NCI-H2196 (cell line): Measurements from ENCODE around the gene PSME1.
A peak's percentile ranks its signal among the peaks of the same experiment; 100 is the strongest.
"Not testable (repeated sequence)": the region's sequence is repeated elsewhere in the genome, so short reads cannot be mapped to it uniquely, and the experiment has no call there.

ENCODE experiments used
- DNase-seq: peaks from one replicate; lab custom pipeline; 2025; ENCODE audit not compliant: unreplicated experiment; lab: John Stamatoyannopoulos, UW

The PSME1 gene

GRCh38 chr14:24103451-24103850 lies 32.5 kb upstream of the PSME1 start:
- DNase-seq, result no peak

- not testable (repeated sequence) for DNase-seq
Measured at GRCh38 chr14:24105609-24106239, 30.3 kb upstream of the PSME1 start.

GRCh38 chr14:24106672-24107271 lies 29.2 kb upstream of the PSME1 start:
- no peak for DNase-seq

GRCh38 chr14:24108336-24108874 lies 27.6 kb upstream of the PSME1 start:
- no peak for DNase-seq

GRCh38 chr14:24110060-24110459 lies 25.9 kb upstream of the PSME1 start:
- no peak for DNase-seq

- DNase-seq, result no peak
Measured at GRCh38 chr14:24110523-24110922, 25.5 kb upstream of the PSME1 start.

- DNase-seq, result peak; percentile 54
Measured at GRCh38 chr14:24113379-24113800, 22.6 kb upstream of the PSME1 start.

- peak; percentile 90 for DNase-seq
Measured at GRCh38 chr14:24113801-24114531, 22.0 kb upstream of the PSME1 start.

GRCh38 chr14:24114532-24115421 lies 21.2 kb upstream of the PSME1 start, which contains the start of the genes DCAF11 and NRL:
Gene DCAF11 (plus strand): TSS chr14:24114777. CDS start chr14:24115595, 818 bp downstream.
Gene NRL (minus strand): TSS chr14:24114949. CDS start chr14:24082848, 32,101 bp downstream.
- peak; percentile 99 for DNase-seq

GRCh38 chr14:24115422-24116127 lies 20.4 kb upstream of the PSME1 start:
- no peak for DNase-seq

- DNase-seq, result no peak
Measured at GRCh38 chr14:24116128-24116814, 19.7 kb upstream of the PSME1 start.

GRCh38 chr14:24117179-24117578 lies 18.8 kb upstream of the PSME1 start:
- no peak for DNase-seq

- DNase-seq, result no peak
Measured at GRCh38 chr14:24119691-24120090, 16.3 kb upstream of the PSME1 start.

GRCh38 chr14:24121210-24121609 lies 14.8 kb upstream of the PSME1 start:
- DNase-seq, result no peak

GRCh38 chr14:24122416-24122815 lies 13.6 kb upstream of the PSME1 start:
- DNase-seq, result no peak

GRCh38 chr14:24122898-24123297 lies 13.1 kb upstream of the PSME1 start:
- DNase-seq, result no peak

GRCh38 chr14:24123424-24124417 lies 12.3 kb upstream of the PSME1 start:
- DNase-seq, result no peak

GRCh38 chr14:24126939-24127338 lies 9.1 kb upstream of the PSME1 start:
- no peak for DNase-seq
